EL (cell line): Measurements from ENCODE around the gene DNAJB13.
"Not testable (repeated sequence)": the region's sequence is repeated elsewhere in the genome, so short reads cannot be mapped to it uniquely, and the experiment has no call there.

Source experiments
- DNase-seq: peaks from one replicate; pipeline ENCODE4 v3.0.0-alpha.2; 2016

The DNAJB13 gene

GRCh38 chr11:73950869-73951710 is at the start of gene DNAJB13:
Gene DNAJB13 (plus strand): TSS chr11:73951026. CDS start chr11:73951070, 44 bp downstream.
- peak; percentile 50 for DNase-seq

GRCh38 chr11:73902303-73902702 is 48.5 kb upstream of the DNAJB13 start:
- no peak for DNase-seq

GRCh38 chr11:73907191-73907590 is 43.6 kb upstream of the DNAJB13 start:
- DNase-seq, result peak; percentile 53

- DNase-seq, result no peak
Measured at GRCh38 chr11:73912026-73912425, 38.8 kb upstream of the DNAJB13 start.

- DNase-seq, result no peak
Measured at GRCh38 chr11:73913472-73913871, 37.4 kb upstream of the DNAJB13 start.

GRCh38 chr11:73914284-73914683 is 36.5 kb upstream of the DNAJB13 start:
- no peak for DNase-seq

GRCh38 chr11:73916435-73916834 is 34.4 kb upstream of the DNAJB13 start:
- no peak for DNase-seq

GRCh38 chr11:73921180-73921579 is 29.6 kb upstream of the DNAJB13 start:
- DNase-seq, result no peak

GRCh38 chr11:73929388-73929787 is 21.4 kb upstream of the DNAJB13 start:
- no peak for DNase-seq

- peak; percentile 69 for DNase-seq
Measured at GRCh38 chr11:73931039-73931645, 19.7 kb upstream of the DNAJB13 start.

GRCh38 chr11:73931951-73932350 is 18.9 kb upstream of the DNAJB13 start:
- no peak for DNase-seq

GRCh38 chr11:73932781-73933180 is 18.0 kb upstream of the DNAJB13 start:
- no peak for DNase-seq

GRCh38 chr11:73936047-73936446 is 14.8 kb upstream of the DNAJB13 start:
- not testable (repeated sequence) for DNase-seq

GRCh38 chr11:73939096-73939495 is 11.7 kb upstream of the DNAJB13 start:
- peak; percentile 40 for DNase-seq

GRCh38 chr11:73940801-73941570 is 9.8 kb upstream of the DNAJB13 start:
- DNase-seq, result no peak

GRCh38 chr11:73942010-73942409 is 8.8 kb upstream of the DNAJB13 start:
- DNase-seq, result no peak

- no peak for DNase-seq
Measured at GRCh38 chr11:73944085-73944484, 6.7 kb upstream of the DNAJB13 start.

- no peak for DNase-seq
Measured at GRCh38 chr11:73944901-73945300, 5.9 kb upstream of the DNAJB13 start.

GRCh38 chr11:73945396-73945795 is 5.4 kb upstream of the DNAJB13 start:
- no peak for DNase-seq

- DNase-seq, result no peak
Measured at GRCh38 chr11:73946798-73947458, 3.9 kb upstream of the DNAJB13 start.

- DNase-seq, result no peak
Measured at GRCh38 chr11:73949246-73949645, 1.6 kb upstream of the DNAJB13 start.

GRCh38 chr11:73949912-73950311 is 914 bp upstream of the DNAJB13 start:
- DNase-seq, result no peak

GRCh38 chr11:73951797-73952196 is 971 bp downstream of the DNAJB13 start:
- DNase-seq, result no peak
